ENCODE measurements around the gene KCMF1. TPM values are rescaled to one million over a fixed set of nuclear protein-coding genes. Genes with fewer than 3 reads are reported as not detected.

KCMF1 gene
- total and polyA plus RNA-seq, 10 of the 15 experiments (the other 5 are each of a cell fraction or from before 2014, with no cell fraction given), result 8.4 to 124 (median 43.0) TPM

DNA sequence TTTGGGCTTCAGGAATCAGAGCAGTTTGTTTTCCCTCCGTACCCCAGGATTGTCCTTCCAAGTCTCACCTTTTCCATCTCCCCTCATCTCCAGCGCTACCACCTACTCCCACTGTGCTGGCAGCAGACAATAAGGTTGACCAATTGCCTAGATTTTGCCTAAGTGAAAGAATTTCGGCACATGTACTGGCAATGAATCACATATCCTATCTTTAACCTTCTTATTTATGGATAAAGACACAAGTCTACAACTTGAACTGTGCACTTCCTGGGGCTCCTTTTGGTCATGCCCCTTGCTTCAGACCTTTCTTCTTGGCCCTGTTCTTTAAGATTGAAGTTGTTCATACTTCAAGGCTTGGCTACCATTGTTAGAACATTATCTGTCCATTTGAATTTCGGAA is 71.4 kb downstream of the KCMF1 start:
- CTCF ChIA-PET, result interaction anchor here (1.9 kb wide), 1 partner anchor 25 kb away, joined by 5 read pairs; no protein-coding TSS in a partner anchor
- Histone ChIP-seq H3K27ac (ENCODE audit: control insufficient read depth, insufficient read depth) (no peak overlapping the region), H2AFZ (ENCODE audit: control insufficient read depth, low read depth, low read length) (no peak overlapping the region), H3K27me3 (replicated peaks in 1 of 2; ENCODE audit: control insufficient read depth in 2 of 2, insufficient read depth in 2 of 2, low read length in 1 of 2) (no peaks in the 10 kb centered on the region), H3K36me3 (ENCODE audit: control insufficient read depth in 2 of 2, insufficient read depth in 2 of 2, low read length in 1 of 2) (peaks cover 7 to 23% of the 10 kb centered on the region in 2 experiments), H3K4me2 (ENCODE audit: control insufficient read depth, insufficient read depth) (no peak overlapping the region), H3K9me3 (replicated peaks; ENCODE audit: control insufficient read depth, insufficient read depth, low read length) (no peaks in the 10 kb centered on the region), H3K79me2 (ENCODE audit: control insufficient read depth, insufficient read depth, low read length) (no peaks in the 10 kb centered on the region), H3K4me3 (no peak overlapping the region), H4K20me1 (ENCODE audit: control insufficient read depth, insufficient read depth) (no peaks in the 10 kb centered on the region), H3K9ac (ENCODE audit: control insufficient read depth, insufficient read depth, low read length) (no peak overlapping the region), H3K4me1 (ENCODE audit: control insufficient read depth, insufficient read depth, low read length) (no peaks in the 10 kb centered on the region)
- intact Hi-C loops (cut with micrococcal nuclease; ENCODE audit: unreplicated experiment), result no loop called here
- TF ChIP-seq, protein P1, sequence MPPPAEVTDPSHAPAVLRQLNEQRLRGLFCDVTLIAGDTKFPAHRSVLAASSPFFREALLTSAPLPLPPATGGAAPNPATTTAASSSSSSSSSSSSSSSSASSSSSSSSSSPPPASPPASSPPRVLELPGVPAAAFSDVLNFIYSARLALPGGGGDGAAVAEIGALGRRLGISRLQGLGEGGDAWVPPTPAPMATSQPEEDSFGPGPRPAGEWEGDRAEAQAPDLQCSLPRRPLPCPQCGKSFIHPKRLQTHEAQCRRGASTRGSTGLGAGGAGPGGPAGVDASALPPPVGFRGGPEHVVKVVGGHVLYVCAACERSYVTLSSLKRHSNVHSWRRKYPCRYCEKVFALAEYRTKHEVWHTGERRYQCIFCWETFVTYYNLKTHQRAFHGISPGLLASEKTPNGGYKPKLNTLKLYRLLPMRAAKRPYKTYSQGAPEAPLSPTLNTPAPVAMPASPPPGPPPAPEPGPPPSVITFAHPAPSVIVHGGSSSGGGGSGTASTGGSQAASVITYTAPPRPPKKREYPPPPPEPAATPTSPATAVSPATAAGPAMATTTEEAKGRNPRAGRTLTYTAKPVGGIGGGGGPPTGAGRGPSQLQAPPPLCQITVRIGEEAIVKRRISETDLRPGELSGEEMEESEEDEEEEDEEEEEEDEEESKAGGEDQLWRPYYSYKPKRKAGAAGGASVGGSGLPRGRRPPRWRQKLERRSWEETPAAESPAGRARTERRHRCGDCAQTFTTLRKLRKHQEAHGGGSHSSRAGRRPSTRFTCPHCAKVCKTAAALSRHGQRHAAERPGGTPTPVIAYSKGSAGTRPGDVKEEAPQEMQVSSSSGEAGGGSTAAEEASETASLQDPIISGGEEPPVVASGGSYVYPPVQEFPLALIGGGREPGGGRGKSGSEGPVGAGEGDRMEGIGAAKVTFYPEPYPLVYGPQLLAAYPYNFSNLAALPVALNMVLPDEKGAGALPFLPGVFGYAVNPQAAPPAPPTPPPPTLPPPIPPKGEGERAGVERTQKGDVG (CRISPR knock-in tag; IDR thresholded peaks at IDR 0.05), result no peak
- TF ChIP-seq NR2C2 (IDR thresholded peaks at IDR 0.05; ENCODE audit: borderline replicate concordance, control insufficient read depth, insufficient read length, low read depth), result no peak
- TF ChIP-seq, protein P2, sequence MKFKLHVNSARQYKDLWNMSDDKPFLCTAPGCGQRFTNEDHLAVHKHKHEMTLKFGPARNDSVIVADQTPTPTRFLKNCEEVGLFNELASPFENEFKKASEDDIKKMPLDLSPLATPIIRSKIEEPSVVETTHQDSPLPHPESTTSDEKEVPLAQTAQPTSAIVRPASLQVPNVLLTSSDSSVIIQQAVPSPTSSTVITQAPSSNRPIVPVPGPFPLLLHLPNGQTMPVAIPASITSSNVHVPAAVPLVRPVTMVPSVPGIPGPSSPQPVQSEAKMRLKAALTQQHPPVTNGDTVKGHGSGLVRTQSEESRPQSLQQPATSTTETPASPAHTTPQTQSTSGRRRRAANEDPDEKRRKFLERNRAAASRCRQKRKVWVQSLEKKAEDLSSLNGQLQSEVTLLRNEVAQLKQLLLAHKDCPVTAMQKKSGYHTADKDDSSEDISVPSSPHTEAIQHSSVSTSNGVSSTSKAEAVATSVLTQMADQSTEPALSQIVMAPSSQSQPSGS (IDR thresholded peaks at IDR 0.05; ENCODE audit: low read length), result no peak
- no peak for TF ChIP-seq CBX5 (IDR thresholded peaks at IDR 0.05; ENCODE audit: low read depth)
- no peak for TF ChIP-seq DPF2 (IDR thresholded peaks at IDR 0.05)
- TF ChIP-seq NBN (IDR thresholded peaks at IDR 0.05), result no peak
- TF ChIP-seq, protein P3, sequence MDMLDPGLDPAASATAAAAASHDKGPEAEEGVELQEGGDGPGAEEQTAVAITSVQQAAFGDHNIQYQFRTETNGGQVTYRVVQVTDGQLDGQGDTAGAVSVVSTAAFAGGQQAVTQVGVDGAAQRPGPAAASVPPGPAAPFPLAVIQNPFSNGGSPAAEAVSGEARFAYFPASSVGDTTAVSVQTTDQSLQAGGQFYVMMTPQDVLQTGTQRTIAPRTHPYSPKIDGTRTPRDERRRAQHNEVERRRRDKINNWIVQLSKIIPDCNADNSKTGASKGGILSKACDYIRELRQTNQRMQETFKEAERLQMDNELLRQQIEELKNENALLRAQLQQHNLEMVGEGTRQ (IDR thresholded peaks at IDR 0.05; ENCODE audit: borderline replicate concordance, low read depth, low read length), result no peak
- no peak for TF ChIP-seq SUPT20H (IDR thresholded peaks at IDR 0.05; ENCODE audit: borderline replicate concordance, control insufficient read depth, low read depth, low read length)
- TF ChIP-seq, protein P4, sequence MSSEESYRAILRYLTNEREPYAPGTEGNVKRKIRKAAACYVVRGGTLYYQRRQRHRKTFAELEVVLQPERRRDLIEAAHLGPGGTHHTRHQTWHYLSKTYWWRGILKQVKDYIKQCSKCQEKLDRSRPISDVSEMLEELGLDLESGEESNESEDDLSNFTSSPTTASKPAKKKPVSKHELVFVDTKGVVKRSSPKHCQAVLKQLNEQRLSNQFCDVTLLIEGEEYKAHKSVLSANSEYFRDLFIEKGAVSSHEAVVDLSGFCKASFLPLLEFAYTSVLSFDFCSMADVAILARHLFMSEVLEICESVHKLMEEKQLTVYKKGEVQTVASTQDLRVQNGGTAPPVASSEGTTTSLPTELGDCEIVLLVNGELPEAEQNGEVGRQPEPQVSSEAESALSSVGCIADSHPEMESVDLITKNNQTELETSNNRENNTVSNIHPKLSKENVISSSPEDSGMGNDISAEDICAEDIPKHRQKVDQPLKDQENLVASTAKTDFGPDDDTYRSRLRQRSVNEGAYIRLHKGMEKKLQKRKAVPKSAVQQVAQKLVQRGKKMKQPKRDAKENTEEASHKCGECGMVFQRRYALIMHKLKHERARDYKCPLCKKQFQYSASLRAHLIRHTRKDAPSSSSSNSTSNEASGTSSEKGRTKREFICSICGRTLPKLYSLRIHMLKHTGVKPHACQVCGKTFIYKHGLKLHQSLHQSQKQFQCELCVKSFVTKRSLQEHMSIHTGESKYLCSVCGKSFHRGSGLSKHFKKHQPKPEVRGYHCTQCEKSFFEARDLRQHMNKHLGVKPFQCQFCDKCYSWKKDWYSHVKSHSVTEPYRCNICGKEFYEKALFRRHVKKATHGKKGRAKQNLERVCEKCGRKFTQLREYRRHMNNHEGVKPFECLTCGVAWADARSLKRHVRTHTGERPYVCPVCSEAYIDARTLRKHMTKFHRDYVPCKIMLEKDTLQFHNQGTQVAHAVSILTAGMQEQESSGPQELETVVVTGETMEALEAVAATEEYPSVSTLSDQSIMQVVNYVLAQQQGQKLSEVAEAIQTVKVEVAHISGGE (CRISPR knock-in tag; IDR thresholded peaks at IDR 0.05), result no peak
- SMC1A ChIA-PET (ENCODE audit: uncharacterized antibody, unreplicated experiment), result interaction anchor here (0.9 to 1.7 kb wide), 2 partner anchors 12 to 116 kb away, joined by 4 read pairs; no protein-coding TSS in a partner anchor
- FAIRE-seq (no peak), DNase-seq (ENCODE audit: low read depth, low spot score) (no peak), ATAC-seq (no peak)
- in situ Hi-C loops (cut with MboI), result no loop called here
- WGBS (ENCODE audit: insufficient coverage, insufficient replicate concordance, low lambda C conversion rate, missing lambda C conversion rate), result 100% methylated on average over 4 of the region's 4 CpGs
- RAD21 ChIA-PET (ENCODE audit: unreplicated experiment), result interaction anchor here (1.2 kb wide), 1 partner anchor 103 kb away, joined by 3 read pairs; no protein-coding TSS in a partner anchor
- POLR2A ChIA-PET, result no interaction called here
- BruUV-seq (replicated peaks), result no TSS peak
